ENCODE data around the gene TRPV3. TPM values are rescaled to one million over a fixed set of nuclear protein-coding genes. Genes with fewer than 3 reads are reported as not detected.

TRPV3 gene
- total RNA-seq, 1 experiment from 2014 or later: 0.31 TPM

DNA sequence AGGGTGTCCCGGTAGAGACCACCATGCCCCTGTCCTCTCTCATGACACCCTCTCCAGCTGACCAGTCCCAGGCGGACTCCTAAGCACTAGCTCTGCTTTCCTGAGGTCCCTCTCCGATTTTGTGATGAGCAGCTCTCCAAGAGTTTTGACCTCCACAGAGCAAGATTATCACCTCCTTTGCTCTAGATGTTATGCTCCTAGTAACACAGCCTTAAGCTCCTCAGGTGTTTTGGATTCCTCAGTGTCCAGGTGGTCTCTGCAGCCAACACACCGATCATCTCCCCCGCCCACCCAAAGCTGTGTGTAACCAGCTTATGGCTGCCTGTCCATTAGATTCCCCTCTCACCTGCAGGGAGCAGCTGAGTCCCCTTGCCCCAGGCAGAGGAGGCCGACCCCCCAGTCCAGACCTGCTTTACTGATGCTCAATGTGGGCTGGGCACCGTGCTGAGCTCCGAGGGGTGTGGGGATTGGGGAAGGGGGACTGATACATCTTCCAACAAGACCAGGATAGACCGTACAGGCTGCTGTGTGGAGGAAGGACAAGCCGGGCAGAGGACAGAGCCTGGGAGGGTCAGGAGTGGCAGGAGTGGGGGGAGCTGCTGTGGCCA lies 2.3 kb downstream of the TRPV3 start:
- DNase-seq (ENCODE audit: low read depth, low spot score) (no peak), ATAC-seq (no peak)
- no peaks in the 10 kb centered on the region for H3K36me3 ChIP-seq (ENCODE audit: control insufficient read depth, insufficient read depth, low read length)
- no TSS peak for BruUV-seq (replicated peaks)
- H3K9me3 ChIP-seq (ENCODE audit: control insufficient read depth, insufficient read depth, low read depth, low read length): no peaks in the 10 kb centered on the region
- H3K27ac ChIP-seq (ENCODE audit: low read length): no peak overlapping the region
- CTCF ChIA-PET: no interaction called here
- POLR2A ChIA-PET: no interaction called here
- in situ Hi-C loops (cut with HindIII; ENCODE audit: low pct_unique_long_range_greater_than_20kb, low sequenced_read_pairs) (no loop called here), intact Hi-C loops (cut with micrococcal nuclease; ENCODE audit: unreplicated experiment) (no loop called here)
- H3K27me3 ChIP-seq (ENCODE audit: control insufficient read depth, insufficient read depth, low read length): no peaks in the 10 kb centered on the region
- H3K4me3 ChIP-seq (ENCODE audit: low read depth in 2 of 2, low read length in 2 of 2): no peak overlapping the region
- no peaks in the 10 kb centered on the region for H3K4me1 ChIP-seq (ENCODE audit: control insufficient read depth, insufficient read depth, low read length)
- TF ChIP-seq TCF7L2 (IDR thresholded peaks at IDR 0.05; ENCODE audit: low read depth, low read length): no peak
- TF ChIP-seq SIN3A (IDR thresholded peaks at IDR 0.05; ENCODE audit: borderline replicate concordance, insufficient read depth, low read depth, low read length): no peak
- TF ChIP-seq, protein P1, sequence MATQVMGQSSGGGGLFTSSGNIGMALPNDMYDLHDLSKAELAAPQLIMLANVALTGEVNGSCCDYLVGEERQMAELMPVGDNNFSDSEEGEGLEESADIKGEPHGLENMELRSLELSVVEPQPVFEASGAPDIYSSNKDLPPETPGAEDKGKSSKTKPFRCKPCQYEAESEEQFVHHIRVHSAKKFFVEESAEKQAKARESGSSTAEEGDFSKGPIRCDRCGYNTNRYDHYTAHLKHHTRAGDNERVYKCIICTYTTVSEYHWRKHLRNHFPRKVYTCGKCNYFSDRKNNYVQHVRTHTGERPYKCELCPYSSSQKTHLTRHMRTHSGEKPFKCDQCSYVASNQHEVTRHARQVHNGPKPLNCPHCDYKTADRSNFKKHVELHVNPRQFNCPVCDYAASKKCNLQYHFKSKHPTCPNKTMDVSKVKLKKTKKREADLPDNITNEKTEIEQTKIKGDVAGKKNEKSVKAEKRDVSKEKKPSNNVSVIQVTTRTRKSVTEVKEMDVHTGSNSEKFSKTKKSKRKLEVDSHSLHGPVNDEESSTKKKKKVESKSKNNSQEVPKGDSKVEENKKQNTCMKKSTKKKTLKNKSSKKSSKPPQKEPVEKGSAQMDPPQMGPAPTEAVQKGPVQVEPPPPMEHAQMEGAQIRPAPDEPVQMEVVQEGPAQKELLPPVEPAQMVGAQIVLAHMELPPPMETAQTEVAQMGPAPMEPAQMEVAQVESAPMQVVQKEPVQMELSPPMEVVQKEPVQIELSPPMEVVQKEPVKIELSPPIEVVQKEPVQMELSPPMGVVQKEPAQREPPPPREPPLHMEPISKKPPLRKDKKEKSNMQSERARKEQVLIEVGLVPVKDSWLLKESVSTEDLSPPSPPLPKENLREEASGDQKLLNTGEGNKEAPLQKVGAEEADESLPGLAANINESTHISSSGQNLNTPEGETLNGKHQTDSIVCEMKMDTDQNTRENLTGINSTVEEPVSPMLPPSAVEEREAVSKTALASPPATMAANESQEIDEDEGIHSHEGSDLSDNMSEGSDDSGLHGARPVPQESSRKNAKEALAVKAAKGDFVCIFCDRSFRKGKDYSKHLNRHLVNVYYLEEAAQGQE (IDR thresholded peaks at IDR 0.05; ENCODE audit: insufficient read depth in 1 of 2, low read depth in 2 of 2, low read length in 1 of 2): no peak
- TF ChIP-seq POLR2AphosphoS5 (IDR thresholded peaks at IDR 0.05; ENCODE audit: low read depth, low read length): no peak
- TF ChIP-seq, protein P2, sequence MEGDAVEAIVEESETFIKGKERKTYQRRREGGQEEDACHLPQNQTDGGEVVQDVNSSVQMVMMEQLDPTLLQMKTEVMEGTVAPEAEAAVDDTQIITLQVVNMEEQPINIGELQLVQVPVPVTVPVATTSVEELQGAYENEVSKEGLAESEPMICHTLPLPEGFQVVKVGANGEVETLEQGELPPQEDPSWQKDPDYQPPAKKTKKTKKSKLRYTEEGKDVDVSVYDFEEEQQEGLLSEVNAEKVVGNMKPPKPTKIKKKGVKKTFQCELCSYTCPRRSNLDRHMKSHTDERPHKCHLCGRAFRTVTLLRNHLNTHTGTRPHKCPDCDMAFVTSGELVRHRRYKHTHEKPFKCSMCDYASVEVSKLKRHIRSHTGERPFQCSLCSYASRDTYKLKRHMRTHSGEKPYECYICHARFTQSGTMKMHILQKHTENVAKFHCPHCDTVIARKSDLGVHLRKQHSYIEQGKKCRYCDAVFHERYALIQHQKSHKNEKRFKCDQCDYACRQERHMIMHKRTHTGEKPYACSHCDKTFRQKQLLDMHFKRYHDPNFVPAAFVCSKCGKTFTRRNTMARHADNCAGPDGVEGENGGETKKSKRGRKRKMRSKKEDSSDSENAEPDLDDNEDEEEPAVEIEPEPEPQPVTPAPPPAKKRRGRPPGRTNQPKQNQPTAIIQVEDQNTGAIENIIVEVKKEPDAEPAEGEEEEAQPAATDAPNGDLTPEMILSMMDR (IDR thresholded peaks at IDR 0.05): no peak

DNA sequence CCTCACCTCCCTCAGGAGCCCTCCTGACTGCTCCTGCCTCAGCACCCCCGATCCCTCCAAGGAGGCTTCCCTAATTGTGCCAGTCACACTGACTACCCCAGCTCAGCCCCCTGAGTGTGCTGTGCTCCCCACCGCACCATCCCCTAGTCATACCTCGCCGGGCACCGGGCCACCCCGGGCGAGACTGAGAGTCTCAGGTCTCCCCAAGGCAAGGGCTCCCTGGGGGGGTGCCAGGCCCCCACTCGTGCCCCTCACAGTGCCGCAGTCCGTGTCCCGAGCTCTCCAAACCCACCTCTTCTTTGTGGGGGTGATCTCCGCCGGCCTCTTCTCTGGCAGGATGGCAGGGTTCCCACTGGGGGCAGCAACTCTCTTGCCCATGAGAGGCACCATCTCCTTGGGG lies 3.2 kb downstream of the TRPV3 start:
- in situ Hi-C loops (cut with HindIII; ENCODE audit: low pct_unique_long_range_greater_than_20kb, low sequenced_read_pairs) (no loop called here), intact Hi-C loops (cut with micrococcal nuclease; ENCODE audit: unreplicated experiment) (no loop called here)
- Histone ChIP-seq H3K9me3 (ENCODE audit: control insufficient read depth, insufficient read depth, low read depth, low read length) (no peaks in the 10 kb centered on the region), H3K4me1 (ENCODE audit: control insufficient read depth, insufficient read depth, low read length) (no peaks in the 10 kb centered on the region), H3K36me3 (ENCODE audit: control insufficient read depth, insufficient read depth, low read length) (no peaks in the 10 kb centered on the region), H3K27me3 (ENCODE audit: control insufficient read depth, insufficient read depth, low read length) (no peaks in the 10 kb centered on the region), H3K27ac (ENCODE audit: low read length) (no peak overlapping the region), H3K4me3 (ENCODE audit: low read depth in 2 of 2, low read length in 2 of 2) (no peak overlapping the region)
- BruUV-seq (replicated peaks): no TSS peak
- TF ChIP-seq, protein P2 (IDR thresholded peaks at IDR 0.05): no peak
- TF ChIP-seq TCF7L2 (IDR thresholded peaks at IDR 0.05; ENCODE audit: low read depth, low read length) (no peak), SIN3A (IDR thresholded peaks at IDR 0.05; ENCODE audit: borderline replicate concordance, insufficient read depth, low read depth, low read length) (no peak), POLR2AphosphoS5 (IDR thresholded peaks at IDR 0.05; ENCODE audit: low read depth, low read length) (no peak)
- TF ChIP-seq, protein P1 (IDR thresholded peaks at IDR 0.05; ENCODE audit: insufficient read depth in 1 of 2, low read depth in 2 of 2, low read length in 1 of 2): no peak
- ChIA-PET POLR2A (interaction anchor here (0.6 kb wide), 1 partner anchor 36 kb away, joined by 3 read pairs; no protein-coding TSS in a partner anchor), CTCF (no interaction called here)
- ATAC-seq (no peak), DNase-seq (ENCODE audit: low read depth, low spot score) (no peak)

Data from Panc1 (cell line).